GM18858 (cell line): ENCODE data around the gene ALOXE3.
A peak's percentile ranks its signal among the peaks of the same experiment; 100 is the strongest.

ENCODE experiments used
- ATAC-seq: cut with Tn5 transposase; IDR thresholded peaks from one replicate; pipeline ENCODE4 v1.9.1; 2021; ENCODE audit not compliant: unreplicated experiment

ALOXE3 gene

GRCh38 chr17:8142887-8143580, 24.7 kb upstream of the ALOXE3 start:
- no peak for ATAC-seq

GRCh38 chr17:8142158-8142886, 24.0 kb upstream of the ALOXE3 start:
- no peak for ATAC-seq

- ATAC-seq: no peak
Observed at GRCh38 chr17:8141741-8142140, 23.4 kb upstream of the ALOXE3 start.

- no peak for ATAC-seq
Observed at GRCh38 chr17:8141045-8141444, 22.7 kb upstream of the ALOXE3 start.

GRCh38 chr17:8140065-8141029, 22.0 kb upstream of the ALOXE3 start:
- no peak for ATAC-seq

GRCh38 chr17:8138672-8139371, 20.5 kb upstream of the ALOXE3 start:
- peak; percentile 65 for ATAC-seq

GRCh38 chr17:8138374-8138671, 20.0 kb upstream of the ALOXE3 start:
- ATAC-seq: no peak

GRCh38 chr17:8137645-8138373, 19.5 kb upstream of the ALOXE3 start:
- ATAC-seq: no peak

- no peak for ATAC-seq
Observed at GRCh38 chr17:8133941-8134340, 15.6 kb upstream of the ALOXE3 start.

GRCh38 chr17:8133399-8133798, 15.1 kb upstream of the ALOXE3 start:
- ATAC-seq: no peak

- ATAC-seq: no peak
Observed at GRCh38 chr17:8131844-8132441, 13.6 kb upstream of the ALOXE3 start.

- ATAC-seq: no peak
Observed at GRCh38 chr17:8128125-8128784, 9.9 kb upstream of the ALOXE3 start.

- ATAC-seq: no peak
Observed at GRCh38 chr17:8126491-8127066, 8.3 kb upstream of the ALOXE3 start.

GRCh38 chr17:8125947-8126490, 7.7 kb upstream of the ALOXE3 start:
- ATAC-seq: no peak

- no peak for ATAC-seq
Observed at GRCh38 chr17:8125154-8125946, 7.0 kb upstream of the ALOXE3 start.

GRCh38 chr17:8124350-8125153, 6.2 kb upstream of the ALOXE3 start:
- no peak for ATAC-seq

- ATAC-seq: no peak
Observed at GRCh38 chr17:8123695-8124349, 5.5 kb upstream of the ALOXE3 start, which contains the start of gene HES7. Gene HES7, minus strand, starts transcription at chr17:8124106. Its CDS starts 22 bp downstream, at chr17:8124084.
